ENCODE results near the gene XPO6. TPM values are rescaled to one million over a fixed set of nuclear protein-coding genes. Genes with fewer than 3 reads are reported as not detected.

XPO6 gene
- total RNA-seq, 1 experiment from 2014 or later = 112 TPM

DNA sequence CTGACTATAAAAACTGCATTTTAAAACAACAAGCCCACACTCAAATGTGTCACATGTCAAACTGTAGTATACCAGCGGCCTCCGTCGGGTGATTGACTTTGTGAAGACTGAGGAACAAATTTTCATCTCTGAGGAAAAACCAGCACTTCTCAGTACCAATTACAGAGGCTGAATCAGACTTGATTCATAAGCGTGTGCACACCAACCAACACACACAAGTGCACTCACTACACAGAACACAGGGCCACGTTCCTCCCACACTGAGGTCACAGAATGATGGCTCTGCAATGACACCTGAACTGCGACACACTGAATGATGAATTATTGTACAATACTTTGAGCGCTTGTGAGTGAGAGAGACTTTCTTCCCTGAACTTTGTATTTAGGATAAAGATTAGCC lies 29.6 kb downstream of the XPO6 start:
- H3K36me3 Mint-ChIP-seq (ENCODE audit: insufficient read depth, unreplicated experiment) = peaks cover 54% of the 10 kb centered on the region
- Histone ChIP-seq H3K27me3 (replicated peaks; ENCODE audit: control insufficient read depth, insufficient read depth, low read length) (no peaks in the 10 kb centered on the region), H3K9me3 (peaks cover 4% of the 10 kb centered on the region; the same call in 1 of the 2 replicates), H3K4me1 (peaks cover 35% of the 10 kb centered on the region), H3K36me3 (ENCODE audit: control insufficient read depth, insufficient read depth, low read length) (no peaks in the 10 kb centered on the region), H3K4me3 (ENCODE audit: low read depth, low read length) (no peak overlapping the region)
- POLR2A ChIA-PET = interaction anchor here (1.0 kb wide), 1 partner anchor 12 kb away, joined by 5 read pairs; no protein-coding TSS in a partner anchor
- TF ChIP-seq, protein P1, sequence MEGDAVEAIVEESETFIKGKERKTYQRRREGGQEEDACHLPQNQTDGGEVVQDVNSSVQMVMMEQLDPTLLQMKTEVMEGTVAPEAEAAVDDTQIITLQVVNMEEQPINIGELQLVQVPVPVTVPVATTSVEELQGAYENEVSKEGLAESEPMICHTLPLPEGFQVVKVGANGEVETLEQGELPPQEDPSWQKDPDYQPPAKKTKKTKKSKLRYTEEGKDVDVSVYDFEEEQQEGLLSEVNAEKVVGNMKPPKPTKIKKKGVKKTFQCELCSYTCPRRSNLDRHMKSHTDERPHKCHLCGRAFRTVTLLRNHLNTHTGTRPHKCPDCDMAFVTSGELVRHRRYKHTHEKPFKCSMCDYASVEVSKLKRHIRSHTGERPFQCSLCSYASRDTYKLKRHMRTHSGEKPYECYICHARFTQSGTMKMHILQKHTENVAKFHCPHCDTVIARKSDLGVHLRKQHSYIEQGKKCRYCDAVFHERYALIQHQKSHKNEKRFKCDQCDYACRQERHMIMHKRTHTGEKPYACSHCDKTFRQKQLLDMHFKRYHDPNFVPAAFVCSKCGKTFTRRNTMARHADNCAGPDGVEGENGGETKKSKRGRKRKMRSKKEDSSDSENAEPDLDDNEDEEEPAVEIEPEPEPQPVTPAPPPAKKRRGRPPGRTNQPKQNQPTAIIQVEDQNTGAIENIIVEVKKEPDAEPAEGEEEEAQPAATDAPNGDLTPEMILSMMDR (IDR thresholded peaks at IDR 0.05; ENCODE audit: insufficient read depth in 1 of 2, low read depth in 1 of 2, low read length in 1 of 2, severe bottlenecking in 1 of 2, unreplicated experiment in 1 of 2) = no peak
- no peak overlapping the region for H3K4me3 Mint-ChIP-seq (ENCODE audit: unreplicated experiment)
- peaks cover 20% of the 10 kb centered on the region for H3K4me1 Mint-ChIP-seq (ENCODE audit: low read depth, unreplicated experiment)
- no peaks in the 10 kb centered on the region for H3K27me3 Mint-ChIP-seq (ENCODE audit: insufficient read depth, unreplicated experiment)
- peaks cover 9% of the 10 kb centered on the region for H3K9me3 Mint-ChIP-seq (ENCODE audit: unreplicated experiment)
- H3K27ac Mint-ChIP-seq (ENCODE audit: unreplicated experiment) = peak overlapping the region; percentile 77
- no TSS peak for BruUV-seq (replicated peaks)
- intact Hi-C loops (cut with micrococcal nuclease; ENCODE audit: unreplicated experiment) = no loop called here
- no peak for DNase-seq
- CTCF ChIA-PET = no interaction called here

DNA sequence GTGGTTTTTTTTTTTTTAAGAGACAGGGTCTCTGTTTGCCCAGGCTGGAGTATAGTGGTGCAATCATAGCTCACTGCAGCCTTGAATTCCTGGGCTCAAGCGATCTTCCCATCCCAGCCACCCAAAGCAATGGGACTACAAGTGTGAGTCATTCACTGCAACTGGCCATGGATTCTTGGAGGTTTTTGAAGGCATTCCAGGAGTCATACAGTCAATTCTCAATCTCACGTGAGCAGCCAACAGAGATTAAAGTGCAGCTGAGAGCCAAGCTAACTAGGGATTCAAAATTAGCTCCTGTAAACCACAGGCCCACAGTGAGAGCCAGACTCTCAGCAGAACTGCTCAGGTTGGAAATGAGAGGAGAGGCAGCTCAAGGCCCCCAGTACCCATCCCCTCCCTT lies 30.2 kb downstream of the XPO6 start:
- no peaks in the 10 kb centered on the region for H3K27me3 ChIP-seq (replicated peaks; ENCODE audit: control insufficient read depth, insufficient read depth, low read length)
- Mint-ChIP-seq H3K9me3 (ENCODE audit: unreplicated experiment) (peaks cover 9% of the 10 kb centered on the region), H3K4me3 (ENCODE audit: unreplicated experiment) (no peak overlapping the region), H3K27ac (ENCODE audit: unreplicated experiment) (peak overlapping the region; percentile 77), H3K36me3 (ENCODE audit: insufficient read depth, unreplicated experiment) (peaks cover 54% of the 10 kb centered on the region), H3K27me3 (ENCODE audit: insufficient read depth, unreplicated experiment) (no peaks in the 10 kb centered on the region), H3K4me1 (ENCODE audit: low read depth, unreplicated experiment) (peaks cover 20% of the 10 kb centered on the region)
- no peak overlapping the region for H3K4me3 ChIP-seq (ENCODE audit: low read depth, low read length)
- intact Hi-C loops (cut with micrococcal nuclease; ENCODE audit: unreplicated experiment) = no loop called here
- H3K36me3 ChIP-seq (ENCODE audit: control insufficient read depth, insufficient read depth, low read length) = no peaks in the 10 kb centered on the region; the same call in 1 of the 2 replicates
- peaks cover 4% of the 10 kb centered on the region; the same call in 1 of the 2 replicates for H3K9me3 ChIP-seq
- TF ChIP-seq, protein P1 (IDR thresholded peaks at IDR 0.05; ENCODE audit: insufficient read depth in 1 of 2, low read depth in 1 of 2, low read length in 1 of 2, severe bottlenecking in 1 of 2, unreplicated experiment in 1 of 2) = no peak
- CTCF ChIA-PET = no interaction called here
- no TSS peak for BruUV-seq (replicated peaks)
- H3K4me1 ChIP-seq = peaks cover 35% of the 10 kb centered on the region
- peak; percentile 19 to 68 for DNase-seq
- POLR2A ChIA-PET = interaction anchor here (1.0 kb wide), 1 partner anchor 12 kb away, joined by 5 read pairs; no protein-coding TSS in a partner anchor

DNA sequence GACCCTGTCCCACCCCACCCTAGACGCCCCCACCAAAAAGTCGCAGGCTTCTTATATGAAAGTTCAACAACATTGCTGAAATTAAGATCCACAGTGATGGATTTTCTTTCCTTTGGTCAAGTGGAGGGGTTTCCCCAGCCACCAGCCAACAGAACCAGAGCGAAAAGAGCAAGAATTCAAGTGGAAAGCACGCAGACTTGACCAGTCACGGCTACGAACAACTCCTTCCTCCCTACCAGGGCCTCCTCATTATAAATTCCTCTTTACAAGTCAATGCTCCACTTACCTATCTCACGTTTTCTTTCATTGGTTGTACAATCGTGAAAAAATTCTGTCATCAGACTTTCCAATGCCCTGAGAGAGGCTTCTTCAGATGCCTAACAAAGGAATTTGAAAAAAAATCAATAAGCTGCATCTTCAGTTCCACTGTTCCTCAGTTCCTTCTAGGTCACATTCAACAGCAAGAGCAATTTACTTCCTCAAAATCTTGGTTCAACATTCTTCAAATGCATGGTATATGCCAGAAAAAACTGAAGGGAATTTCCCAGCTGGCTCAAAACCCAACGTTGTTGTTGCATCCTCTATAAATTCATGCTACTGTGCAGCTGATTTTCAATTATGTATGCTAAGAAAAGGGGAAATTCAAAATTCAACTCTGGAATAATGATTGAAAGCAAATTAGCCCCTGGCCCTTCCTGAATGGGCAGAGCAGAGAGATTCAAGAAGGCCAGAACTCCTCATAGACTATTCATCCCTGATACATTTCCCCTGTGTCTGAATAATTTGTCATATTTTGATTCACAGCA lies 30.9 kb downstream of the XPO6 start:
- ChIA-PET POLR2A (interaction anchor here (1.0 kb wide), 1 partner anchor 13 kb away, joined by 5 read pairs; no protein-coding TSS in a partner anchor), CTCF (no interaction called here)
- no peaks in the 10 kb centered on the region for H3K27me3 Mint-ChIP-seq (ENCODE audit: insufficient read depth, unreplicated experiment)
- peaks cover 20% of the 10 kb centered on the region for H3K4me1 Mint-ChIP-seq (ENCODE audit: low read depth, unreplicated experiment)
- intact Hi-C loops (cut with micrococcal nuclease; ENCODE audit: unreplicated experiment) = no loop called here
- H3K4me3 Mint-ChIP-seq (ENCODE audit: unreplicated experiment) = no peak overlapping the region
- BruUV-seq (replicated peaks) = no TSS peak
- no peak overlapping the region for H3K4me3 ChIP-seq (ENCODE audit: low read depth, low read length)
- H3K27ac Mint-ChIP-seq (ENCODE audit: unreplicated experiment) = no peak overlapping the region
- peaks cover 35% of the 10 kb centered on the region for H3K4me1 ChIP-seq
- H3K36me3 Mint-ChIP-seq (ENCODE audit: insufficient read depth, unreplicated experiment) = peaks cover 52% of the 10 kb centered on the region
- peaks cover 4% of the 10 kb centered on the region; the same call in 1 of the 2 replicates for H3K9me3 ChIP-seq
- H3K36me3 ChIP-seq (ENCODE audit: control insufficient read depth, insufficient read depth, low read length) = no peaks in the 10 kb centered on the region; the same call in 1 of the 2 replicates
- H3K9me3 Mint-ChIP-seq (ENCODE audit: unreplicated experiment) = peaks cover 3% of the 10 kb centered on the region
- no peak for DNase-seq
- no peaks in the 10 kb centered on the region for H3K27me3 ChIP-seq (replicated peaks; ENCODE audit: control insufficient read depth, insufficient read depth, low read length)
- TF ChIP-seq, protein P1 (IDR thresholded peaks at IDR 0.05; ENCODE audit: insufficient read depth in 1 of 2, low read depth in 1 of 2, low read length in 1 of 2, severe bottlenecking in 1 of 2, unreplicated experiment in 1 of 2) = no peak

Measured in Caco-2 (cell line).